ENCODE data around the gene ZNF679.
A peak's percentile ranks its signal among the peaks of the same experiment; 100 is the strongest.

Gene ZNF679

GRCh38 chr7:64312826-64313225 is 84.6 kb downstream of the ZNF679 start:
- DNase-seq, result no peak

- peak; percentile 96 for DNase-seq
These were observed 85.6 kb downstream of the ZNF679 start, which contains the start of gene ZNF736 for GRCh38 chr7:64313740-64314491. ZNF736 (plus strand) TSS chr7:64313961; CDS start chr7:64314151, 190 bp downstream.

GRCh38 chr7:64314566-64314965 is 86.3 kb downstream of the ZNF679 start:
- DNase-seq, result peak; percentile 8

GRCh38 chr7:64316031-64316742 is 87.9 kb downstream of the ZNF679 start:
- peak; percentile 15 for DNase-seq
